T47D (cell line): ENCODE data around the gene ZNG1A.
"Not testable (repeated sequence)": the region's sequence is repeated elsewhere in the genome, so short reads cannot be mapped to it uniquely, and the experiment has no call there.

Source experiments
- DNase-seq, 2 experiments: peaks; one replicate each; pipeline versions ENCODE4 v3.0.0 to v3.0.0-alpha.2; 2011 to 2012; ENCODE audit warnings: low read depth in 1 of 2, low spot score in 1 of 2
- in situ Hi-C: cut with HindIII; loops from 2 replicates; pipeline ENCODE4 v1.10.0; 2016; ENCODE audit warnings: low sequenced_read_pairs, low pct_unique_long_range_greater_than_20kb

Gene ZNG1A

DNA sequence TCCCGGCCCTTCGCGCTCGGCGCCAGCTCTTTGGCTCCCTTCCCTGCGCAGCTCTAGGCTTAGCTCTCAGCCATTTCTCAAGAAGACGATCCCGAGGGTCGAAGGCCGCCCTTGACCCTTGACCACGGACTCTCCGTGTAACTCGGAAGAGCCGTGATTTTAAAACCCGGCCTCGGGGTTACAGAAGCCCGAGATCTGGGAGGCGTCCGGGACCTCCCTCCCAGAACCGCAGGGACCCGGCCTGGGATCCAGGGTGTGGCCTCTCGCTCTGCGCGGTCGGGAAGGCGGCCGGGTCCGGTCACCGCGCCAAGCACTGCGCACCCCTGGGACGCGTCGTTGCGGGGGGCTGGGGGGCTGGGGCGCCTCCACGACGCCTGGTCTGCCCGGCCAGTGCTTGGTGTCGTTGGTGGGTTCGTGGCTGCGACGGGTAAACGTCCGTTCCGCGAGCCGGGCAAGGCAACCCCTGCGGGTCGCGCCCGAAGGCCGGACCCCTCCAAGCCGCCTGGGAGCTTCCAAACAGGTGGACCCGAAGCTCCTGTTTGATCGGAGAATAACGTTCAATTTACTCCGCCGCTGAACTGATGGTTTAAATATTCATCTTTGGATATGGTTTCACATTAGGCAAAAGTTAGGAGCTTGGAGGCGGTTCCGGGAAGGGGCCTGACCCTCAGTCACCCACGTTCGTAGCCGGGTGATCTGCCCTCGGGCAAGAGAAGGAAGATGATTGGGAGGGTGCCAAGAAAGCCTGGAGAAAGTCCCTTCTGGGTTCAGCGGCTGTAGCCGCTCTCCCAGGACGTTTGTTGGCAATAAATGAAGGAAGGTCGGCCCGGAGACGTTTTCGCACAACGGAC, 64.4 kb downstream of the ZNG1A start:
- in situ Hi-C loops, DNase-seq: not testable (repeated sequence)

- in situ Hi-C loops, result not testable (repeated sequence)
These were observed 65.2 kb downstream of the ZNG1A start for GRCh38 chr9:113468-114266.

GRCh38 chr9:112589-113467, 66.0 kb downstream of the ZNG1A start:
- DNase-seq, in situ Hi-C loops: not testable (repeated sequence)

More at GRCh38 chr9:113468-114266, 65.2 kb downstream of the ZNG1A start:
- not testable (repeated sequence) for DNase-seq

GRCh38 chr9:110672-111071, 68.2 kb downstream of the ZNG1A start:
- in situ Hi-C loops, DNase-seq: not testable (repeated sequence)

- DNase-seq, in situ Hi-C loops: not testable (repeated sequence)
These were observed 69.3 kb downstream of the ZNG1A start for GRCh38 chr9:109540-109939.

DNA sequence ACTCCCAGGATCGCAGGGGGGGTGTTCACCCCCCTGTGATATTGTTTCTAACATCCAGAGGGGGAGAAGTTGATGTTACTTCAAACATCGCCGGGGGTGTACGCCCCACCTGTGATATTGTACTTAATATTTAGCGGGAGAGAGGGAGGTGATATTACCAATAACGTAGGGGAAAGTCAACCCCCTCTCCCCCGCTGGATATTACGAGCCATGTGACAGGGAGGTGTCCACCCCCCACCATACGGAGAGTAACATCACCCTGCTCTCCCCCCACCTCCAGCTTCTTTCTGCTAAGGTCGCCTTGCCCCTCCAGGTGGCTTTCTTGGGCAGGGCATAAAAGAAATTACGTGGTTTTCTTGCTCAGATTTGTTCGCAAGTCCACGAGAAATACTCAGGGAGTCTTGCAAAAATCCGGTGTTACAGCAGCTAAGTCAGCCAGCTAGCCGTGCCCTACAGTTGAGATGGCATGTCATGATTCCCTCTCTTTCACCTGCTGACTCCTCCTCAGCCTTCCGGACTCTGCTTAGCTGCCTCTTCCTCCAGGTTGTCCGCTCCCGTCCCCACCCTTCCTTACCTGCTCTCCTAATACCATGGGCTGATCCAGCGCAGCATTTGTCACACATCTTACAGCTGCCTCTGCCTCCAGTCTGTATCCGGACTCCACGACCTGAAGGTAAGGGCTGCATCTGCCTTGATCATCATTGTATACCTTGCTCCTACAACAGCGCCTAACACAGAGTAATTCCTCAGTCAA, 69.9 kb downstream of the ZNG1A start:
- in situ Hi-C loops, DNase-seq: not testable (repeated sequence)

DNA sequence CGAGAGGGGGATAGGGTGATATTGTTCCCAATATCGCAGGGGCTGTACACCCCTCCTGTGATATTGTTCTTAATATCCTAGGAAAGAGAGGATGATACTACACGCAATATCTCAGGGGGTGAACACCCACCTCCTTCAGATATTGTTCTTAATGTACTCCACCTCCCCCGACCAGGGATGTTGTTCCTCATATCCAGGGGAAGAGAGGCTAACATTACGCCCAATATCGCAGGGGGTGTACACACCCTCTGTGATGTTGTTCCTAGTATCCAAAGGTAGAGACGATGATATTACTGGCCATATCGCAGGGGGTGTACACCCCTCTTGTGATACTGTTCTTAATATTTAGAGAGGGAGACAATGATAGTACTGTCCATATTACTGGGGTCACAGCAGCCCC, 72.9 kb downstream of the ZNG1A start:
- DNase-seq, in situ Hi-C loops: not testable (repeated sequence)

DNA sequence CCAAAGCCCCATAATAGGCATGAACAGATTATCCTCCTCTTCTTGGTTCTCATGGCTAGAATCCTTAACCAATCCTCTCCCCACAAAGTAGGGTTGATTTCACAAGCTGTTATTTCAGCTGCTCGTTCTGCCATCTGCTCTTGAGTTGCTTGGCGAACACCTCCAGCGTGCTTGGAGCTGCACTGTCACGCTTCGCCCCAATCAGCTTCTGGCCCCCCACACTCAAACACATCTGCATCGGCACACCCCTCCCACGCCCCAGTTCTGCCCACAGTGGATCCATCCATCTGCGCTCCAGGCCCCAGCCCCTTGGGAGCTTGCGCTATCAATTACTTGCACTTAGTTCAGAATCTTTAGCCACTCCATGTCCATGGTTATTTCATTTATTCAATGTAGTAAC, 78.4 kb downstream of the ZNG1A start:
- DNase-seq, in situ Hi-C loops: not testable (repeated sequence)

DNA sequence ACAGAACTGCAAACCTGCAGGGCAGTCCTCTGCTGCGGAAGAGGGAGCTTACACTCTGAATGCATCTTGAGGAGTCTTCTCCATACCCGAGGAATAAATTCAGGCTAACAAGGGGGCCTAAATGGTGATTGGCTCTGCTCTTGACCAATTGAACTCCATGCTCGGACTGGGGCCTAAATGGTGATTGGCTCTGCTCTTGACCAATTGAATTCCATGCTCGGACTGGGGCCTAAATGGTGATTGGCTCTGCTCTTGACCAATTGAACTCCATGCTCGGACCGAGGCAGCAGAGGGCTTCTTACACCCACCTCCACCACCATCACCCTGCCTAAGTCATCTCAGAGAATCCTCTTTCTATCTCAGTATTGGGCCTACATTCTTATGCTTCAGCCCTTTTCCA, 79.0 kb downstream of the ZNG1A start:
- DNase-seq, in situ Hi-C loops: not testable (repeated sequence)

GRCh38 chr9:98775-99174, 80.1 kb downstream of the ZNG1A start:
- DNase-seq, in situ Hi-C loops: not testable (repeated sequence)

GRCh38 chr9:94992-95391, 83.9 kb downstream of the ZNG1A start:
- DNase-seq, in situ Hi-C loops: not testable (repeated sequence)

- in situ Hi-C loops, DNase-seq: not testable (repeated sequence)
These were observed 84.5 kb downstream of the ZNG1A start for GRCh38 chr9:94323-94722.

- in situ Hi-C loops, DNase-seq: not testable (repeated sequence)
These were observed 84.9 kb downstream of the ZNG1A start for GRCh38 chr9:93909-94308.

DNA sequence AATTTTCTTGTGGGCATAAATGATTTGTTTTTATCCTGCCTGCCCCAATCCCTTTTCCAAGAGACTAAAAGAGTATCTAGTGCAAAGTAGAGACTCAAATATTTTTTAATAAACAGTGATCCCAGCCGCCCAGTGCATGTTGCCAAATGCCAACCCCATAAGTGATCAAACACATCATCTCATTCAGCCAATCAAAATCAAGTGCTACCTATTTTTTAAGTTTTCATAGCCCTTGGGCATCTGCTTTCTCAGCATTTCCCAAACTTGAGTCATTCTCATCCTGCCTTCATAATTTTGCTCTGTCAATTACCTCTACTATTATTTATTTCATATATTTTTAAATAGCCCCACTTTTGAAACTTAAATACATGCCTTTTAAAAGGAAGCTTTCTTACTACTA, 88.0 kb downstream of the ZNG1A start:
- DNase-seq, in situ Hi-C loops: not testable (repeated sequence)

- in situ Hi-C loops, DNase-seq: not testable (repeated sequence)
These were observed 90.3 kb downstream of the ZNG1A start for GRCh38 chr9:88396-89037.

DNA sequence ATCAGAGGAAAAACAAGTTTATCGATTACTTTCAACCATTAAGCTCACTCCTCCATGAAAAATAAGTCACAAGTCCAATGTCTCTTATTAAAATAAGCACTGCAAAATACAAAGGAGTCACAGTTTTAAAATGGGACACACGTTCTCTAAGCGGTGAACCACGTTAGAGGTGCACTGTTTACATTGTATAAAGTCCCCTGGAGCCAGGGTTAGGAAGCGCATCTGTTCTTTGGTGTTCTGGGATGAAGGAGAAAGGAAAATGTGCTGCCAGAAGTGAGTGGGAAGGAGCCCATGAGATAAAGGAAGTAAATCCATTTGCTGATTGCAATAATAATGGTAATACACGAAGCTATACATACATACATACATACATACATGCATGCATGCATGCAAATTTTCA, 91.0 kb downstream of the ZNG1A start:
- DNase-seq, result not testable (repeated sequence)

GRCh38 chr9:87105-87504, 91.8 kb downstream of the ZNG1A start:
- DNase-seq, in situ Hi-C loops: not testable (repeated sequence)

More for the DNA sequence above, 91.0 kb downstream of the ZNG1A start:
- in situ Hi-C loops, result not testable (repeated sequence)
